Measurements from ENCODE around the gene PTPRO. TPM values are rescaled to one million over a fixed set of nuclear protein-coding genes. Genes with fewer than 3 reads are reported as not detected.

Gene PTPRO
- total and polyA plus RNA-seq, 10 of the 15 experiments (the other 5 are each of a cell fraction or from before 2014, with no cell fraction given) = 1.2 to 5.3 (median 3.5) TPM

GRCh38 chr12:15555446-15555845 is 233.1 kb downstream of the PTPRO start:
- ChIA-PET CTCF (interaction anchor here (0.8 to 11.6 kb wide), 5 partner anchors 9 to 29 kb away, joined by 3 to 74 read pairs (median 4); no protein-coding TSS in a partner anchor), POLR2A (no interaction called here), SMC1A (ENCODE audit: uncharacterized antibody, unreplicated experiment) (interaction anchor here (0.7 to 11.3 kb wide), 5 partner anchors 7 to 1187 kb away, joined by 3 to 139 read pairs (median 5); no protein-coding TSS in a partner anchor), RAD21 (ENCODE audit: unreplicated experiment) (interaction anchor here (0.9 to 1.1 kb wide), 2 partner anchors 23 to 29 kb away, joined by 3 to 4 read pairs; no protein-coding TSS in a partner anchor)
- no peaks in the 10 kb centered on the region for H3K4me1 ChIP-seq (ENCODE audit: control insufficient read depth, insufficient read depth, low read length)
- H3K9me3 ChIP-seq (replicated peaks; ENCODE audit: control insufficient read depth, insufficient read depth, low read length) = no peaks in the 10 kb centered on the region
- no TSS peak for BruUV-seq (replicated peaks)
- H3K27me3 ChIP-seq (replicated peaks in 1 of 2; ENCODE audit: control insufficient read depth in 2 of 2, insufficient read depth in 2 of 2, low read length in 1 of 2) = no peaks in the 10 kb centered on the region
- WGBS (ENCODE audit: insufficient coverage, insufficient replicate concordance, low lambda C conversion rate, missing lambda C conversion rate) = 98% methylated on average over 2 of the region's 2 CpGs
- H3K27ac ChIP-seq (ENCODE audit: control insufficient read depth, insufficient read depth) = no peak overlapping the region
- no peaks in the 10 kb centered on the region for H3K79me2 ChIP-seq (ENCODE audit: control insufficient read depth, insufficient read depth, low read length)
- TF ChIP-seq, protein P1, sequence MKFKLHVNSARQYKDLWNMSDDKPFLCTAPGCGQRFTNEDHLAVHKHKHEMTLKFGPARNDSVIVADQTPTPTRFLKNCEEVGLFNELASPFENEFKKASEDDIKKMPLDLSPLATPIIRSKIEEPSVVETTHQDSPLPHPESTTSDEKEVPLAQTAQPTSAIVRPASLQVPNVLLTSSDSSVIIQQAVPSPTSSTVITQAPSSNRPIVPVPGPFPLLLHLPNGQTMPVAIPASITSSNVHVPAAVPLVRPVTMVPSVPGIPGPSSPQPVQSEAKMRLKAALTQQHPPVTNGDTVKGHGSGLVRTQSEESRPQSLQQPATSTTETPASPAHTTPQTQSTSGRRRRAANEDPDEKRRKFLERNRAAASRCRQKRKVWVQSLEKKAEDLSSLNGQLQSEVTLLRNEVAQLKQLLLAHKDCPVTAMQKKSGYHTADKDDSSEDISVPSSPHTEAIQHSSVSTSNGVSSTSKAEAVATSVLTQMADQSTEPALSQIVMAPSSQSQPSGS (IDR thresholded peaks at IDR 0.05; ENCODE audit: low read length) = no peak
- TF ChIP-seq FOXK2 (IDR thresholded peaks at IDR 0.05) (no peak), JUNB (IDR thresholded peaks at IDR 0.05) (no peak), TCF3 (IDR thresholded peaks at IDR 0.05; ENCODE audit: borderline replicate concordance, insufficient read depth, low read depth, low read length) (no peak), DPF2 (IDR thresholded peaks at IDR 0.05) (no peak), CBX3 (IDR thresholded peaks at IDR 0.05; ENCODE audit: borderline replicate concordance, low read depth) (no peak), ATF3 (IDR thresholded peaks at IDR 0.05; ENCODE audit: borderline replicate concordance, extremely low read depth, low read depth, low read length) (no peak), SMAD1 (IDR thresholded peaks at IDR 0.05; ENCODE audit: low read depth, partially characterized antibody) (no peak)
- FAIRE-seq = no peak
- in situ Hi-C loops (cut with MboI) (no loop called here), intact Hi-C loops (cut with micrococcal nuclease; ENCODE audit: unreplicated experiment) (no loop called here)
- H3K4me3 ChIP-seq = no peak overlapping the region
- H3K36me3 ChIP-seq (ENCODE audit: control insufficient read depth in 2 of 2, insufficient read depth in 2 of 2, low read length in 1 of 2) = no peaks in the 10 kb centered on the region
- no peak overlapping the region for H3K9ac ChIP-seq (ENCODE audit: control insufficient read depth, insufficient read depth, low read length)
- no peak for ATAC-seq
- no peaks in the 10 kb centered on the region for H4K20me1 ChIP-seq (ENCODE audit: control insufficient read depth, insufficient read depth)
- no peak overlapping the region for H2AFZ ChIP-seq (ENCODE audit: control insufficient read depth, low read depth, low read length)
- no peak for DNase-seq (ENCODE audit: low read depth, low spot score)
- no peak overlapping the region for H3K4me2 ChIP-seq (ENCODE audit: control insufficient read depth, insufficient read depth)

Measured in GM12878 (cell line).